Measurements from ENCODE around the gene CTAGE6. TPM values are rescaled to one million over a fixed set of nuclear protein-coding genes. Genes with fewer than 3 reads are reported as not detected.
"Not testable (repeated sequence)": the region's sequence is repeated elsewhere in the genome, so short reads cannot be mapped to it uniquely, and the experiment has no call there.

The CTAGE6 gene
- total RNA-seq, 1 donor from 2014 or later = not detected

- not testable (repeated sequence) for H3K4me3 Mint-ChIP-seq; H3K27me3 Mint-ChIP-seq (ENCODE audit: low read depth); DNase-seq (ENCODE audit: low read depth, low spot score); H3K27ac Mint-ChIP-seq (ENCODE audit: unreplicated experiment); H3K36me3 Mint-ChIP-seq (ENCODE audit: low read depth); H3K4me1 Mint-ChIP-seq; H3K9me3 Mint-ChIP-seq
These were observed 45.1 kb downstream of the CTAGE6 start for GRCh38 chr7:143712381-143712780.

GRCh38 chr7:143711727-143712324 is 45.7 kb downstream of the CTAGE6 start:
- H3K4me1 Mint-ChIP-seq = not testable (repeated sequence)

DNA sequence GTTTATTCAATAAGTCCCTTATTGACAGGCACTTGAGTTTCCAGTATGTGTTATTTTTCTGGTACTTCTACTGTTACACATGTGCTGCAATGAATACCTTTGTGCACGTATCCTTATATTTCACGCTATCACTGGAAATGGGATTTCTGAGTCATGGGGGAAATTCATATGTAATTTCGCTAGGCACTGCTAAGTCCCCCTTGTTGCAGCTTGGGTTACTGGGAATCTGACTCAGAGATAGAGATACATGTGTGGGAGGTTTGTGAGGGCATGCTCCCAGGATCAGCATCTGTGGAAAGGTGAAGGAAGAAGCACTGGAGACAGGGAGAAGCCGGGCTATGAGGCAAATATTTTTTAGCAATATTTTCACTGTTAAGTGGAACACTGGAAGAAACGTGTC is 47.6 kb downstream of the CTAGE6 start:
- not testable (repeated sequence) for H3K27ac Mint-ChIP-seq (ENCODE audit: unreplicated experiment); H3K9me3 Mint-ChIP-seq; H3K4me1 Mint-ChIP-seq; DNase-seq (ENCODE audit: low read depth, low spot score); H3K36me3 Mint-ChIP-seq (ENCODE audit: low read depth); H3K4me3 Mint-ChIP-seq; H3K27me3 Mint-ChIP-seq (ENCODE audit: low read depth)

More at GRCh38 chr7:143711727-143712324, 45.7 kb downstream of the CTAGE6 start:
- H3K4me3 Mint-ChIP-seq; H3K27me3 Mint-ChIP-seq (ENCODE audit: low read depth); H3K9me3 Mint-ChIP-seq; DNase-seq (ENCODE audit: low read depth, low spot score); H3K36me3 Mint-ChIP-seq (ENCODE audit: low read depth); H3K27ac Mint-ChIP-seq (ENCODE audit: unreplicated experiment): not testable (repeated sequence)

Other genes with a start within 250 kb of the CTAGE6 start
- not detected in 2 replicates for gene CTAGE15, start 185.9 kb downstream of the CTAGE6 start, total RNA-seq
- gene TCAF2, start 136.7 kb downstream of the CTAGE6 start, total RNA-seq = 0.09 and 0.11 TPM in 2 replicates
- 105 and 107 TPM in 2 replicates for gene TCAF1, start 144.5 kb upstream of the CTAGE6 start, total RNA-seq
- not detected in 2 replicates for gene OR2F2, start 177.5 kb upstream of the CTAGE6 start, total RNA-seq
- not detected in 2 replicates for gene OR2F1, start 197.1 kb upstream of the CTAGE6 start, total RNA-seq
- gene OR6B1, start 242.6 kb upstream of the CTAGE6 start, total RNA-seq = not detected in 2 replicates